NCI-H2196 (cell line): Measurements from ENCODE around the gene MAD2L2.

Experiments
- DNase-seq: peaks from one replicate; lab custom pipeline; 2025; ENCODE audit not compliant: unreplicated experiment; lab: John Stamatoyannopoulos, UW

Gene MAD2L2

GRCh38 chr1:11638121-11638520 lies 42.8 kb downstream of the MAD2L2 start:
- DNase-seq = no peak

- DNase-seq = no peak
These were observed 46.4 kb downstream of the MAD2L2 start for GRCh38 chr1:11634365-11635192.

- no peak for DNase-seq
These were observed 51.5 kb downstream of the MAD2L2 start for GRCh38 chr1:11629184-11630016.

GRCh38 chr1:11628767-11629166 lies 52.2 kb downstream of the MAD2L2 start:
- no peak for DNase-seq

- no peak for DNase-seq
These were observed 54.4 kb downstream of the MAD2L2 start for GRCh38 chr1:11626551-11626950.
